DOHH2 (cell line): ENCODE results near the gene PARP14.

ENCODE experiments used
- H3F3A ChIP-seq: fragments of 200-600 bp; sonication (generic), shearing (Covaris generic); 2 replicates; pipeline ENCODE4 v1.6.0; 2016; ENCODE audit warnings: antibody characterized with exemption, mild to moderate bottlenecking; ENCODE audit not compliant: control insufficient read depth, insufficient read depth
- H3K27ac ChIP-seq: fragments of 200-600 bp; sonication (generic); 2 replicates; pipeline ENCODE4 v1.5.1; 2014; ENCODE audit warnings: low read depth, mild to moderate bottlenecking, low read length, moderate library complexity
- H3K27me3 ChIP-seq: fragments of 200-600 bp; sonication (generic); 2 replicates; pipeline ENCODE4 v1.6.1; 2014; ENCODE audit warnings: mild to moderate bottlenecking, low read length, mixed read lengths; ENCODE audit not compliant: control insufficient read depth
- H3K36me3 ChIP-seq: fragments of 200-600 bp; sonication (generic); 2 replicates; pipeline ENCODE4 v1.6.1; 2014; ENCODE audit warnings: mild to moderate bottlenecking, low read length, moderate library complexity, mixed read lengths; ENCODE audit not compliant: control insufficient read depth
- H3K4me1 ChIP-seq: fragments of 200-600 bp; sonication (generic); 2 replicates; pipeline ENCODE4 v1.6.1; 2014; ENCODE audit warnings: mild to moderate bottlenecking, low read length, mixed read lengths; ENCODE audit not compliant: control insufficient read depth
- H3K4me2 ChIP-seq: fragments of 200-600 bp; sonication (generic); 2 replicates; pipeline ENCODE4 v1.6.0; 2014; ENCODE audit warnings: mild to moderate bottlenecking, low read length, moderate library complexity
- H3K4me3 ChIP-seq: fragments of 200-600 bp; sonication (generic); 2 replicates; pipeline ENCODE4 v1.5.1; 2014; ENCODE audit warnings: mild to moderate bottlenecking, low read length, mixed read lengths
- H3K79me2 ChIP-seq: fragments of 200-600 bp; sonication (generic); 2 replicates; pipeline ENCODE4 v1.6.1; 2014; ENCODE audit warnings: mild to moderate bottlenecking, low read length, mixed read lengths; ENCODE audit not compliant: control insufficient read depth
- H3K9me2 ChIP-seq: fragments of 200-600 bp; sonication (generic); replicated peaks from 2 replicates; pipeline ENCODE4 v1.6.1; 2014; ENCODE audit warnings: mild to moderate bottlenecking, low read length, mixed read lengths; ENCODE audit not compliant: control insufficient read depth
- H3K9me3 ChIP-seq: fragments of 200-600 bp; sonication (generic); 2 replicates; pipeline ENCODE4 v1.6.1; 2014; ENCODE audit warnings: antibody characterized with exemption, low read length, mixed read lengths; ENCODE audit not compliant: control insufficient read depth, insufficient read depth
- H4K20me1 ChIP-seq: fragments of 200-600 bp; sonication (generic); 2 replicates; pipeline ENCODE4 v1.6.0; 2014; ENCODE audit warnings: low read depth, mild to moderate bottlenecking, antibody characterized with exemption, low read length, moderate library complexity; ENCODE audit not compliant: control insufficient read depth, insufficient read depth
- CTCF ChIP-seq: fragments of 200-600 bp; sonication (generic); IDR thresholded peaks from one replicate; pipeline ENCODE4 v1.5.1; 2014; ENCODE audit warnings: antibody characterized with exemption, mild to moderate bottlenecking, low read depth, low read length; ENCODE audit not compliant: poor library complexity, severe bottlenecking
- EZH2phosphoT487 ChIP-seq: fragments of 200-600 bp; sonication (generic); IDR thresholded peaks from 2 replicates; pipeline ENCODE4 v1.6.1; 2017; ENCODE audit warnings: borderline replicate concordance, mild to moderate bottlenecking, antibody characterized with exemption, low read length, moderate library complexity, mixed read lengths

PARP14 gene

GRCh38 chr3:122754929-122755328, 74.3 kb downstream of the PARP14 start:
- no peaks in the 10 kb centered on the region for H3F3A ChIP-seq
- no peak overlapping the region for H3K27ac ChIP-seq
- peaks cover 5% of the 10 kb centered on the region; the same call in 1 of the 2 replicates for H3K4me1 ChIP-seq
- no peak overlapping the region for H3K4me3 ChIP-seq
- H3K36me3 ChIP-seq = peaks cover 29% of the 10 kb centered on the region
- peak; percentile 77 for TF ChIP-seq CTCF
- TF ChIP-seq EZH2phosphoT487 = no peak
- H3K9me3 ChIP-seq = no peaks in the 10 kb centered on the region
- no peaks in the 10 kb centered on the region for H3K79me2 ChIP-seq
- H3K9me2 ChIP-seq = no peaks in the 10 kb centered on the region
- no peaks in the 10 kb centered on the region for H4K20me1 ChIP-seq
- H3K27me3 ChIP-seq = no peaks in the 10 kb centered on the region
- H3K4me2 ChIP-seq = no peak overlapping the region

- no peak overlapping the region for H3K4me2 ChIP-seq
- no peaks in the 10 kb centered on the region for H3K9me3 ChIP-seq
- H3K4me3 ChIP-seq = no peak overlapping the region
- TF ChIP-seq EZH2phosphoT487 (no peak), CTCF (no peak)
- H3K4me1 ChIP-seq = peaks cover 5% of the 10 kb centered on the region; the same call in 1 of the 2 replicates
- H3K9me2 ChIP-seq = no peaks in the 10 kb centered on the region
- no peaks in the 10 kb centered on the region for H3F3A ChIP-seq
- H3K27me3 ChIP-seq = no peaks in the 10 kb centered on the region
- no peaks in the 10 kb centered on the region for H4K20me1 ChIP-seq
- peaks cover 30% of the 10 kb centered on the region for H3K36me3 ChIP-seq
- no peaks in the 10 kb centered on the region for H3K79me2 ChIP-seq
- no peak overlapping the region for H3K27ac ChIP-seq
Observed at GRCh38 chr3:122755491-122755890, 74.9 kb downstream of the PARP14 start.

- no peaks in the 10 kb centered on the region for H3K9me2 ChIP-seq
- no peaks in the 10 kb centered on the region for H3K27me3 ChIP-seq
- H3K4me3 ChIP-seq = no peak overlapping the region
- no peaks in the 10 kb centered on the region for H3K79me2 ChIP-seq
- peaks cover 24% of the 10 kb centered on the region for H3K36me3 ChIP-seq
- no peak overlapping the region for H3K4me2 ChIP-seq
- no peak overlapping the region for H3K27ac ChIP-seq
- no peak for TF ChIP-seq CTCF
- H3K4me1 ChIP-seq = peaks cover 16% of the 10 kb centered on the region
- H3K9me3 ChIP-seq = no peaks in the 10 kb centered on the region
- H4K20me1 ChIP-seq = no peaks in the 10 kb centered on the region
- 0 out of 2 replicates have a peak, but pooled peaks cover 2% of the 10 kb centered on the region for H3F3A ChIP-seq
Observed at GRCh38 chr3:122758877-122759560, 78.4 kb downstream of the PARP14 start.
